ENCODE data around the gene JAK2.

DNA sequence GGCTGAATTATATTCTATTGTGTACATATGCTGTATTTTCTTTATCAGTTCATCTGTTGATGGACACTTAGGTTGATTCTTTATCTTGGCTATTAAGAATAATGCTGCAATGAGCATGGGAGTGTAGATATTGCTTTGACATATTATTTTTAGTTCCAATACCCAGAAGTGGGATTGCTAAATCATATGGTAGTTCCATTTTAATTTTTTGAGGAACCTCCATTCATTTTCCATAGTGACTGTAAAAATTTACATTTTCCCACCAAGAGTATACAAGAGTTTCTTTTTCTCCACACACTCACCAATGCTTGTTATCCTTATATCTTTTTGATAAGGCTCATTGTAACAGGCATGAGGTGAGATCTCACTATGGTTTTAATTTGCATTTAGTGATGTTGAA, 19.4 kb downstream of the JAK2 start:
- TF ChIP-seq, protein P1, sequence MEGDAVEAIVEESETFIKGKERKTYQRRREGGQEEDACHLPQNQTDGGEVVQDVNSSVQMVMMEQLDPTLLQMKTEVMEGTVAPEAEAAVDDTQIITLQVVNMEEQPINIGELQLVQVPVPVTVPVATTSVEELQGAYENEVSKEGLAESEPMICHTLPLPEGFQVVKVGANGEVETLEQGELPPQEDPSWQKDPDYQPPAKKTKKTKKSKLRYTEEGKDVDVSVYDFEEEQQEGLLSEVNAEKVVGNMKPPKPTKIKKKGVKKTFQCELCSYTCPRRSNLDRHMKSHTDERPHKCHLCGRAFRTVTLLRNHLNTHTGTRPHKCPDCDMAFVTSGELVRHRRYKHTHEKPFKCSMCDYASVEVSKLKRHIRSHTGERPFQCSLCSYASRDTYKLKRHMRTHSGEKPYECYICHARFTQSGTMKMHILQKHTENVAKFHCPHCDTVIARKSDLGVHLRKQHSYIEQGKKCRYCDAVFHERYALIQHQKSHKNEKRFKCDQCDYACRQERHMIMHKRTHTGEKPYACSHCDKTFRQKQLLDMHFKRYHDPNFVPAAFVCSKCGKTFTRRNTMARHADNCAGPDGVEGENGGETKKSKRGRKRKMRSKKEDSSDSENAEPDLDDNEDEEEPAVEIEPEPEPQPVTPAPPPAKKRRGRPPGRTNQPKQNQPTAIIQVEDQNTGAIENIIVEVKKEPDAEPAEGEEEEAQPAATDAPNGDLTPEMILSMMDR (IDR thresholded peaks at IDR 0.05), result no peak
- no peak for TF ChIP-seq POLR2A (IDR thresholded peaks at IDR 0.05)

Data from esophagus squamous epithelium (tissue), 4 donors.